Neural cell (in vitro differentiated cells): Measurements from ENCODE around the gene ZFAND2A. TPM values are rescaled to one million over a fixed set of nuclear protein-coding genes. Genes with fewer than 3 reads are reported as not detected.

Source experiments
- H2AFZ ChIP-seq: fragments of 200-600, 300-800 bp; sonication (generic), shearing (Covaris generic); 2 replicates; pipeline ENCODE4 v1.6.0; 2014; ENCODE audit warnings: low read depth, mild to moderate bottlenecking, antibody characterized with exemption, low read length, moderate library complexity
- H3F3A ChIP-seq: fragments of 200-600 bp; shearing (Covaris generic); 2 replicates; pipeline ENCODE4 v1.6.1; 2016; ENCODE audit warnings: mild to moderate bottlenecking, moderate library complexity, mixed read lengths, antibody characterized with exemption, low read length; ENCODE audit not compliant: insufficient read depth, poor library complexity, severe bottlenecking
- H3K27ac ChIP-seq: fragments of 200-600, 300-800 bp; sonication (generic), shearing (Covaris generic); 2 replicates; pipeline ENCODE4 v1.5.1; 2014; ENCODE audit warnings: mild to moderate bottlenecking, low read length, moderate library complexity
- H3K27me3 ChIP-seq: fragments of 300-800, 200-600 bp; sonication (generic), shearing (Covaris generic); 2 replicates; pipeline ENCODE4 v1.6.0; 2014; ENCODE audit warnings: mild to moderate bottlenecking, low read depth, low read length, moderate library complexity; ENCODE audit not compliant: insufficient read depth
- H3K36me3 ChIP-seq: fragments of 300-800, 200-600 bp; sonication (generic), shearing (Covaris generic); 2 replicates; pipeline ENCODE4 v1.5.1; 2014; ENCODE audit warnings: mild to moderate bottlenecking, antibody characterized with exemption, low read length, moderate library complexity; ENCODE audit not compliant: insufficient read depth
- H3K4me2 ChIP-seq: fragments of 300-800, 200-600 bp; sonication (generic), shearing (Covaris generic); 2 replicates; pipeline ENCODE4 v1.6.0; 2014; ENCODE audit warnings: mild to moderate bottlenecking, low read length
- H3K4me3 ChIP-seq: fragments of 300-800, 200-600 bp; sonication (generic), shearing (Covaris generic); 2 replicates; pipeline ENCODE4 v1.5.1; 2014; ENCODE audit warnings: mild to moderate bottlenecking, low read length, moderate library complexity
- H3K79me2 ChIP-seq: fragments of 200-600 bp; shearing (Covaris generic); replicated peaks from 2 replicates; pipeline ENCODE4 v1.6.0; 2014; ENCODE audit warnings: mild to moderate bottlenecking, low read length, moderate library complexity; ENCODE audit not compliant: insufficient read depth
- H3K9ac ChIP-seq: fragments of 300-800, 200-600 bp; sonication (generic), shearing (Covaris generic); 2 replicates; pipeline ENCODE4 v1.6.1; 2016; ENCODE audit warnings: mild to moderate bottlenecking, low read length, mixed read lengths
- H3K9me2 ChIP-seq: fragments of 200-600 bp; shearing (Covaris generic); 2 replicates; pipeline ENCODE4 v1.6.1; 2016; ENCODE audit warnings: mild to moderate bottlenecking, low read length, mixed read lengths; ENCODE audit not compliant: insufficient read depth
- H3K9me3 ChIP-seq: fragments of 200-600, 300-800 bp; sonication (generic), shearing (Covaris generic); 2 replicates; pipeline ENCODE4 v1.6.1; 2016; ENCODE audit warnings: mild to moderate bottlenecking, mixed run types, low read length, moderate library complexity, mixed read lengths
- H4K20me1 ChIP-seq: fragments of 200-600 bp; shearing (Covaris generic); 2 replicates; pipeline ENCODE4 v1.6.1; 2016; ENCODE audit warnings: mild to moderate bottlenecking, mixed run types; ENCODE audit not compliant: insufficient read depth
- CTCF ChIP-seq: fragments of 450-650 bp; IDR thresholded peaks from 2 replicates; pipeline ENCODE4 v1.5.1; 2014; ENCODE audit warnings: antibody characterized with exemption, mild to moderate bottlenecking, moderate library complexity; ENCODE audit not compliant: poor library complexity, severe bottlenecking
- EP300 ChIP-seq: fragments of 450-650 bp; conservative IDR thresholded peaks from 2 replicates; pipeline ENCODE4 v1.6.1; 2014; ENCODE audit warnings: antibody characterized with exemption, mild to moderate bottlenecking, moderate library complexity; ENCODE audit not compliant: poor library complexity, severe bottlenecking
- EZH2 ChIP-seq: fragments of 200-600, 300-800 bp; shearing (Covaris generic), sonication (generic); IDR thresholded peaks from 2 replicates; pipeline ENCODE4 v1.6.1; 2014; ENCODE audit warnings: antibody characterized with exemption, low read length, borderline replicate concordance, mild to moderate bottlenecking; ENCODE audit not compliant: insufficient read depth, poor library complexity, severe bottlenecking
- MXI1 ChIP-seq: fragments of 450-650 bp; conservative IDR thresholded peaks from 2 replicates; pipeline ENCODE4 v1.6.1; 2014; ENCODE audit warnings: antibody characterized with exemption, mild to moderate bottlenecking; ENCODE audit not compliant: poor library complexity, severe bottlenecking
- POLR2AphosphoS5 ChIP-seq: IDR thresholded peaks from 2 replicates; pipeline ENCODE4 v1.6.1; 2012
- RAD21 ChIP-seq: fragments of 450-650 bp; conservative IDR thresholded peaks from 2 replicates; pipeline ENCODE4 v1.6.1; 2014; ENCODE audit warnings: antibody characterized with exemption, mild to moderate bottlenecking, moderate library complexity
- REST ChIP-seq: IDR thresholded peaks from 2 replicates; pipeline ENCODE4 v1.6.1; 2012; ENCODE audit warnings: borderline replicate concordance
- SMC3 ChIP-seq: fragments of 450-650 bp; conservative IDR thresholded peaks from 2 replicates; pipeline ENCODE4 v1.6.1; 2014; ENCODE audit warnings: antibody characterized with exemption, mild to moderate bottlenecking, moderate library complexity; ENCODE audit not compliant: poor library complexity
- TAF1 ChIP-seq: IDR thresholded peaks from 2 replicates; pipeline ENCODE4 v1.6.1; 2012; ENCODE audit warnings: low read depth
- polyA plus RNA-seq: library from polyadenylated mRNA; depleted of rRNA; stranded (reverse); fragments of >200 nt; gene quantifications from 2 replicates; pipeline ENCODE4 v1.2.3, GENCODE V29; 2014

ZFAND2A gene
- polyA plus RNA-seq, 1 donor from 2014 or later = 69.9 TPM

GRCh38 chr7:1188720-1189294, 28.8 kb upstream of the ZFAND2A start:
- Histone ChIP-seq H3K79me2 (no peaks in the 10 kb centered on the region), H3K4me3 (no peak overlapping the region), H3K9me3 (no peaks in the 10 kb centered on the region), H3K27ac (no peak overlapping the region), H3K9me2 (no peaks in the 10 kb centered on the region), H3K36me3 (no peaks in the 10 kb centered on the region), H4K20me1 (no peaks in the 10 kb centered on the region), H3F3A (no peaks in the 10 kb centered on the region), H3K27me3 (peaks cover 3% of the 10 kb centered on the region), H2AFZ (no peak overlapping the region), H3K9ac (no peak overlapping the region), H3K4me2 (no peak overlapping the region)
- no peak for TF ChIP-seq EZH2
- TF ChIP-seq TAF1 = no peak
- TF ChIP-seq POLR2AphosphoS5 = no peak
- no peak for TF ChIP-seq RAD21
- no peak for TF ChIP-seq REST
- no peak for TF ChIP-seq CTCF

GRCh38 chr7:1187127-1187526, 27.1 kb upstream of the ZFAND2A start:
- TF ChIP-seq TAF1 (no peak), SMC3 (no peak), MXI1 (no peak), RAD21 (no peak), CTCF (no peak), POLR2AphosphoS5 (no peak), REST (no peak), EP300 (no peak), EZH2 (no peak)
- no peaks in the 10 kb centered on the region for H3K79me2 ChIP-seq
- H3K36me3 ChIP-seq = no peaks in the 10 kb centered on the region
- no peak overlapping the region for H3K4me3 ChIP-seq
- no peak overlapping the region for H2AFZ ChIP-seq
- H3F3A ChIP-seq = no peaks in the 10 kb centered on the region
- no peaks in the 10 kb centered on the region for H3K9me2 ChIP-seq
- peaks cover 3% of the 10 kb centered on the region for H3K27me3 ChIP-seq
- no peak overlapping the region for H3K27ac ChIP-seq
- no peak overlapping the region for H3K9ac ChIP-seq
- no peaks in the 10 kb centered on the region for H3K9me3 ChIP-seq
- H4K20me1 ChIP-seq = no peaks in the 10 kb centered on the region
- H3K4me2 ChIP-seq = no peak overlapping the region
